ENCODE measurements around the gene CKAP4. TPM values are rescaled to one million over a fixed set of nuclear protein-coding genes. Genes with fewer than 3 reads are reported as not detected.

Gene CKAP4
- total and polyA plus RNA-seq, 10 of the 15 experiments (the other 5 are each of a cell fraction or from before 2014, with no cell fraction given): 0.39 to 23.6 (median 11.1) TPM

- intact Hi-C loops (cut with micrococcal nuclease; ENCODE audit: unreplicated experiment): loop anchor here (1.0 to 5.0 kb wide), 3 partner anchors 35 to 860 kb away; partner anchors contain the start of gene CKAP4
- 99% methylated on average over 4 of the region's 4 CpGs for WGBS (ENCODE audit: insufficient coverage, insufficient replicate concordance, low lambda C conversion rate, missing lambda C conversion rate)
- Histone ChIP-seq H2AFZ (ENCODE audit: control insufficient read depth, low read depth, low read length) (no peak overlapping the region), H3K27me3 (replicated peaks in 1 of 2; ENCODE audit: control insufficient read depth in 2 of 2, insufficient read depth in 2 of 2, low read length in 1 of 2) (no peaks in the 10 kb centered on the region; a peak in 1 of 4 replicates), H4K20me1 (ENCODE audit: control insufficient read depth, insufficient read depth) (no peaks in the 10 kb centered on the region; the same call in 1 of the 2 replicates), H3K4me2 (ENCODE audit: control insufficient read depth, insufficient read depth) (no peak overlapping the region), H3K36me3 (ENCODE audit: control insufficient read depth in 2 of 2, insufficient read depth in 2 of 2, low read length in 1 of 2) (no peaks in the 10 kb centered on the region), H3K27ac (ENCODE audit: control insufficient read depth, insufficient read depth) (no peak overlapping the region), H3K4me1 (ENCODE audit: control insufficient read depth, insufficient read depth, low read length) (0 out of 2 replicates have a peak, but pooled peaks cover 2% of the 10 kb centered on the region), H3K79me2 (ENCODE audit: control insufficient read depth, insufficient read depth, low read length) (no peaks in the 10 kb centered on the region), H3K9ac (ENCODE audit: control insufficient read depth, insufficient read depth, low read length) (no peak overlapping the region), H3K9me3 (replicated peaks; ENCODE audit: control insufficient read depth, insufficient read depth, low read length) (peaks cover 4% of the 10 kb centered on the region; the same call in 2 of the 3 replicates), H3K4me3 (no peak overlapping the region)
- FAIRE-seq (no peak), DNase-seq (ENCODE audit: low read depth, low spot score) (no peak), ATAC-seq (no peak)
- TF ChIP-seq ZNF622 (IDR thresholded peaks at IDR 0.05): no peak
- no peak for TF ChIP-seq NR2F1 (conservative IDR thresholded peaks at IDR 0.05)
- TF ChIP-seq MEF2A (IDR thresholded peaks at IDR 0.05; ENCODE audit: insufficient read depth, low read depth, low read length): no peak
- TF ChIP-seq TCF12 (IDR thresholded peaks at IDR 0.05; ENCODE audit: low read depth, low read length): no peak
- TF ChIP-seq STAT1 (conservative IDR thresholded peaks at IDR 0.05): no peak
- no TSS peak for BruUV-seq (replicated peaks)
- SMC1A ChIA-PET (ENCODE audit: uncharacterized antibody, unreplicated experiment): interaction anchor here (0.6 to 4.7 kb wide), 6 partner anchors 49 to 576 kb away, joined by 3 to 57 read pairs (median 6); no protein-coding TSS in a partner anchor
- POLR2A ChIA-PET: no interaction called here
- in situ Hi-C loops (cut with MboI): loop anchor here (5.0 kb wide), 1 partner anchor 55 kb away; no protein-coding TSS in a partner anchor
- RAD21 ChIA-PET (ENCODE audit: unreplicated experiment): interaction anchor here (1.1 to 3.9 kb wide), 4 partner anchors 12 to 57 kb away, joined by 3 to 44 read pairs (median 6); no protein-coding TSS in a partner anchor
- CTCF ChIA-PET: interaction anchor here (1.0 to 9.4 kb wide), 20 partner anchors 8 to 862 kb away, joined by 3 to 206 read pairs (median 4); partner anchors contain the start of gene POLR3B
Observed at GRCh38 chr12:106281804-106282203, 34.0 kb upstream of the CKAP4 start.

DNA sequence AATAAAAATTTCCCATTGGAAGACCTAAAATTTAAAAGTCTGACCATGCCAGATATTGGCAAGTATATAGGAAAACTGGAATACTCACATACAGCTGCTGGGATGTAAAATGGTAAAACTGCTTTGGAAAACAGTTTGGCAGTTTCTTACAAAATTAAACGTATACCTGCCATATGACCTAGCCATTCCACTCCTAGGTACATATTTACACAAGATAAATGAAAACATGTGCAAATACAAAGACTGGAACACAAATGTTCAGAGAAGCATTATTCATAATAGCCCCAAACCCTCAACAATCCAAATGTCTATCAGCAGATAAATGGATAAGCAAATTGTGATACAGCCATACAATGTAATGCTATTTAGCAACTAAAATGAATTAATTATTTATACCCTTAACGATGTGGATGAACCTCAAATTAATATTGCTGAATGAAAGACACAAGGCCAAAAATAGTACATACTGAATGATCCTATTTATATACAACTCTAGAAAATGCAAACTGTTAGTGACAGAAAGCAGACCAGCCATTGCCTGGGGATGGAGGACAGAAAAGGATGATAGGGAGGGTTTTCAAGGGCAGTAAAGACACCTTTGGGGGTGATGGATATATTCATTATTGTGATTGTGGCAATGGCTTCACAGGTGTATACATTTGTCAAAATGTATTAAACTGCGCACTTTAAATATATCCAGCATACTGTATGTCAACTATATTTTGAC lies 33.4 kb upstream of the CKAP4 start:
- Histone ChIP-seq H2AFZ (ENCODE audit: control insufficient read depth, low read depth, low read length) (no peak overlapping the region), H3K4me1 (ENCODE audit: control insufficient read depth, insufficient read depth, low read length) (peaks cover 7% of the 10 kb centered on the region), H3K27ac (ENCODE audit: control insufficient read depth, insufficient read depth) (no peak overlapping the region), H3K9me3 (replicated peaks; ENCODE audit: control insufficient read depth, insufficient read depth, low read length) (peaks cover 4% of the 10 kb centered on the region; the same call in 2 of the 3 replicates), H4K20me1 (ENCODE audit: control insufficient read depth, insufficient read depth) (no peaks in the 10 kb centered on the region; the same call in 1 of the 2 replicates), H3K36me3 (ENCODE audit: control insufficient read depth in 2 of 2, insufficient read depth in 2 of 2, low read length in 1 of 2) (no peaks in the 10 kb centered on the region), H3K27me3 (replicated peaks in 1 of 2; ENCODE audit: control insufficient read depth in 2 of 2, insufficient read depth in 2 of 2, low read length in 1 of 2) (no peaks in the 10 kb centered on the region; a peak in 1 of 4 replicates), H3K79me2 (ENCODE audit: control insufficient read depth, insufficient read depth, low read length) (no peaks in the 10 kb centered on the region), H3K4me2 (ENCODE audit: control insufficient read depth, insufficient read depth) (no peak overlapping the region), H3K4me3 (no peak overlapping the region), H3K9ac (ENCODE audit: control insufficient read depth, insufficient read depth, low read length) (no peak overlapping the region)
- FAIRE-seq: no peak
- intact Hi-C loops (cut with micrococcal nuclease; ENCODE audit: unreplicated experiment) (loop anchor here (5.0 kb wide), 2 partner anchors 34 to 859 kb away; partner anchors contain the start of gene CKAP4), in situ Hi-C loops (cut with MboI) (loop anchor here (5.0 kb wide), 1 partner anchor 54 kb away; no protein-coding TSS in a partner anchor)
- ChIA-PET CTCF (interaction anchor here (1.2 to 9.4 kb wide), 12 partner anchors 9 to 76 kb away, joined by 4 to 206 read pairs (median 7); partner anchors contain the start of gene POLR3B), SMC1A (ENCODE audit: uncharacterized antibody, unreplicated experiment) (interaction anchor here (0.6 to 4.7 kb wide), 10 partner anchors 9 to 577 kb away, joined by 3 to 57 read pairs (median 6); no protein-coding TSS in a partner anchor), RAD21 (ENCODE audit: unreplicated experiment) (interaction anchor here (1.1 to 3.9 kb wide), 3 partner anchors 54 to 57 kb away, joined by 5 to 44 read pairs (median 6); no protein-coding TSS in a partner anchor), POLR2A (no interaction called here)
- no peak for ATAC-seq
- WGBS (ENCODE audit: insufficient coverage, insufficient replicate concordance, low lambda C conversion rate, missing lambda C conversion rate): 63% methylated on average over 3 of the region's 3 CpGs
- no peak for DNase-seq (ENCODE audit: low read depth, low spot score)
- no TSS peak for BruUV-seq (replicated peaks)
- TF ChIP-seq ZNF217 (IDR thresholded peaks at IDR 0.05) (no peak), MYB (IDR thresholded peaks at IDR 0.05; ENCODE audit: borderline replicate concordance, low read depth, low read length) (no peak), USF1 (IDR thresholded peaks at IDR 0.05; ENCODE audit: borderline replicate concordance, extremely low read length, insufficient read depth, low read depth, low read length) (no peak), EED (IDR thresholded peaks at IDR 0.05; ENCODE audit: low read depth) (no peak), TCF7 (IDR thresholded peaks at IDR 0.05; ENCODE audit: borderline replicate concordance) (no peak), IRF3 (IDR thresholded peaks at IDR 0.05) (no peak), SREBF2 (IDR thresholded peaks at IDR 0.05; ENCODE audit: low read length) (no peak)
